ENCODE data around the gene MPG.

Gene MPG

GRCh38 chr16:42691-43090, 35.3 kb upstream of the MPG start:
- no peak for TF ChIP-seq TAF1 (IDR thresholded peaks at IDR 0.05; ENCODE audit: borderline replicate concordance, insufficient read depth, low read length)
- TF ChIP-seq FOXP2 (optimal IDR thresholded peaks at IDR 0.05; ENCODE audit: borderline replicate concordance, extremely low read depth, extremely low read length, insufficient read depth) = no peak
- TF ChIP-seq POLR2AphosphoS5 (IDR thresholded peaks at IDR 0.05; ENCODE audit: low read depth, low read length) = no peak
- TF ChIP-seq REST (IDR thresholded peaks at IDR 0.05; ENCODE audit: insufficient read depth in 1 of 2, low read depth in 2 of 2, low read length in 2 of 2) = no peak
- TF ChIP-seq SIN3A (IDR thresholded peaks at IDR 0.05; ENCODE audit: borderline replicate concordance, insufficient read depth, low read length) = no peak

GRCh38 chr16:43294-43693, 34.7 kb upstream of the MPG start:
- TF ChIP-seq SIN3A (IDR thresholded peaks at IDR 0.05; ENCODE audit: borderline replicate concordance, insufficient read depth, low read length) = no peak
- TF ChIP-seq TAF1 (IDR thresholded peaks at IDR 0.05; ENCODE audit: borderline replicate concordance, insufficient read depth, low read length) = no peak
- no peak for TF ChIP-seq FOXP2 (optimal IDR thresholded peaks at IDR 0.05; ENCODE audit: borderline replicate concordance, extremely low read depth, extremely low read length, insufficient read depth)
- no peak for TF ChIP-seq REST (IDR thresholded peaks at IDR 0.05; ENCODE audit: insufficient read depth in 1 of 2, low read depth in 2 of 2, low read length in 2 of 2)

- no peak for TF ChIP-seq SIN3A (IDR thresholded peaks at IDR 0.05; ENCODE audit: borderline replicate concordance, insufficient read depth, low read length)
- TF ChIP-seq TAF1 (IDR thresholded peaks at IDR 0.05; ENCODE audit: borderline replicate concordance, insufficient read depth, low read length) = no peak
- no peak for TF ChIP-seq FOXP2 (optimal IDR thresholded peaks at IDR 0.05; ENCODE audit: borderline replicate concordance, extremely low read depth, extremely low read length, insufficient read depth)
- TF ChIP-seq POLR2AphosphoS5 (IDR thresholded peaks at IDR 0.05; ENCODE audit: low read depth, low read length) = no peak
- TF ChIP-seq REST (IDR thresholded peaks at IDR 0.05; ENCODE audit: insufficient read depth in 1 of 2, low read depth in 2 of 2, low read length in 2 of 2) = no peak
Measured at GRCh38 chr16:44655-45054, 33.4 kb upstream of the MPG start.

GRCh38 chr16:45454-45853, 32.6 kb upstream of the MPG start:
- TF ChIP-seq POLR2AphosphoS5 (IDR thresholded peaks at IDR 0.05; ENCODE audit: low read depth, low read length) (no peak), REST (IDR thresholded peaks at IDR 0.05; ENCODE audit: insufficient read depth in 1 of 2, low read depth in 2 of 2, low read length in 2 of 2) (no peak), SIN3A (IDR thresholded peaks at IDR 0.05; ENCODE audit: borderline replicate concordance, insufficient read depth, low read length) (no peak), FOXP2 (optimal IDR thresholded peaks at IDR 0.05; ENCODE audit: borderline replicate concordance, extremely low read depth, extremely low read length, insufficient read depth) (no peak)

- TF ChIP-seq POLR2AphosphoS5 (IDR thresholded peaks at IDR 0.05; ENCODE audit: low read depth, low read length) = no peak
Measured at GRCh38 chr16:47234-47633, 30.8 kb upstream of the MPG start.

All from PFSK-1 (cell line).